Keratinocyte (primary cell): ENCODE data around the gene COX8C. TPM values are rescaled to one million over a fixed set of nuclear protein-coding genes. Genes with fewer than 3 reads are reported as not detected.
A peak's percentile ranks its signal among the peaks of the same experiment; 100 is the strongest.

Source experiments
- DNase-seq: peaks from one replicate; pipeline ENCODE4 v3.0.0-alpha.2; 2011; ENCODE audit warnings: low read depth, missing footprints, low spot score
- FAIRE-seq: peaks from 2 replicates; lab custom pipeline; 2011; peaks lifted over from hg19 to GRCh38; lab: Jason Lieb, UNC
- H2AFZ ChIP-seq: 2 replicates; pipeline ENCODE4 v1.6.0; 2012; ENCODE audit warnings: low read length, control low read depth, inconsistent platforms; ENCODE audit not compliant: control insufficient read depth
- H3K27ac ChIP-seq: 2 replicates; pipeline ENCODE4 v1.5.1; 2011; ENCODE audit warnings: low read length; ENCODE audit not compliant: control insufficient read depth, insufficient read depth
- H3K27me3 ChIP-seq: 3 replicates; pipeline ENCODE4 v1.6.0; 2011; ENCODE audit warnings: low read length; ENCODE audit not compliant: control insufficient read depth, insufficient read depth; ENCODE audit errors: extremely low read depth
- H3K36me3 ChIP-seq, 2 experiments: 2 replicates in 1 of 2; 3 replicates in 1 of 2; pipeline ENCODE4 v1.5.1; 2011; ENCODE audit warnings: low read length in 2 of 2, mild to moderate bottlenecking in 1 of 2; ENCODE audit not compliant: control insufficient read depth in 2 of 2, insufficient read depth in 2 of 2; ENCODE audit errors: extremely low read depth in 1 of 2
- H3K4me1 ChIP-seq: 3 replicates; pipeline ENCODE4 v1.5.1; 2011; ENCODE audit warnings: low read length; ENCODE audit not compliant: control insufficient read depth, insufficient read depth; ENCODE audit errors: extremely low read depth
- H3K4me2 ChIP-seq: 3 replicates; pipeline ENCODE4 v1.6.0; 2011; ENCODE audit warnings: low read depth, low read length; ENCODE audit not compliant: control insufficient read depth, insufficient read depth; ENCODE audit errors: extremely low read depth
- H3K4me3 ChIP-seq, 3 experiments: fragments of 200-600 bp in 1 of 3; sonication (generic) in 1 of 3; 2 replicates in 2 of 3; 3 replicates in 1 of 3; pipeline ENCODE4 v1.5.1; 2011 to 2016; ENCODE audit warnings: low read length in 3 of 3, mild to moderate bottlenecking in 3 of 3, control low read depth in 2 of 3, inconsistent platforms in 1 of 3, low read depth in 1 of 3, mixed read lengths in 1 of 3, mixed run types in 1 of 3, moderate library complexity in 1 of 3; ENCODE audit not compliant: control insufficient read depth in 2 of 3, insufficient read depth in 2 of 3; ENCODE audit errors: extremely low read depth in 1 of 3
- H3K79me2 ChIP-seq: 2 replicates; pipeline ENCODE4 v1.6.0; 2012; ENCODE audit warnings: low read length; ENCODE audit not compliant: control insufficient read depth, insufficient read depth
- H3K9ac ChIP-seq: 3 replicates; pipeline ENCODE4 v1.6.0; 2011; ENCODE audit warnings: low read length; ENCODE audit not compliant: control insufficient read depth, insufficient read depth; ENCODE audit errors: extremely low read depth
- H3K9me1 ChIP-seq: 3 replicates; pipeline ENCODE4 v1.6.0; 2011; ENCODE audit warnings: low read length; ENCODE audit not compliant: control insufficient read depth, insufficient read depth; ENCODE audit errors: extremely low read depth
- H3K9me3 ChIP-seq: 2 replicates; pipeline ENCODE4 v1.5.1; 2012; ENCODE audit warnings: low read depth, low read length; ENCODE audit not compliant: control insufficient read depth
- H4K20me1 ChIP-seq: 3 replicates; pipeline ENCODE4 v1.6.0; 2011; ENCODE audit warnings: low read length; ENCODE audit not compliant: control insufficient read depth, insufficient read depth; ENCODE audit errors: extremely low read depth
- EZH2 ChIP-seq: IDR thresholded peaks from one replicate; pipeline ENCODE4 v1.6.1; 2012; ENCODE audit warnings: inconsistent platforms, mild to moderate bottlenecking, low read length, moderate library complexity
- dilution Hi-C: fragments of 300-500 bp; cut with MboI; formaldehyde crosslinking; loops from one replicate; pipeline ENCODE4 v1.7.0; 2020; ENCODE audit warnings: low sequenced_read_pairs; ENCODE audit not compliant: extremely low pct_ligation_motif_present
- polyA plus RNA-seq, 5 experiments: library from polyadenylated mRNA; depleted of rRNA in 3 of 5; stranded (reverse) in 3 of 5; stranded (forward) in 1 of 5; unstranded in 1 of 5; fragments of >200 nt; gene quantifications; 1 replicate in 1 of 5; 2 replicates in 3 of 5; 3 replicates in 1 of 5; pipeline versions ENCODE4 v1.2.1 to v1.2.3, GENCODE V29; 2011 to 2012; ENCODE audit warnings: missing spikeins in 2 of 5, low read depth in 1 of 5, low replicate concordance in 1 of 5
- TF ChIP-seq, protein P1 (sequence below), 3 experiments: IDR thresholded peaks in 1 of 3; conservative IDR thresholded peaks in 1 of 3; optimal IDR thresholded peaks in 1 of 3; 2 replicates in 2 of 3; 3 replicates in 1 of 3; pipeline versions ENCODE3 to v1.5.1; 2011; ENCODE audit warnings: low read length in 3 of 3, mild to moderate bottlenecking in 3 of 3, moderate library complexity in 2 of 3, control low read depth in 1 of 3, inconsistent platforms in 1 of 3; ENCODE audit not compliant: insufficient read depth in 2 of 3; ENCODE audit errors: extremely low read depth in 1 of 3

COX8C gene
- polyA plus RNA-seq, 1 donor (not counting 4 experiments of a cell fraction or from before 2014, with no cell fraction given) = not detected

DNA sequence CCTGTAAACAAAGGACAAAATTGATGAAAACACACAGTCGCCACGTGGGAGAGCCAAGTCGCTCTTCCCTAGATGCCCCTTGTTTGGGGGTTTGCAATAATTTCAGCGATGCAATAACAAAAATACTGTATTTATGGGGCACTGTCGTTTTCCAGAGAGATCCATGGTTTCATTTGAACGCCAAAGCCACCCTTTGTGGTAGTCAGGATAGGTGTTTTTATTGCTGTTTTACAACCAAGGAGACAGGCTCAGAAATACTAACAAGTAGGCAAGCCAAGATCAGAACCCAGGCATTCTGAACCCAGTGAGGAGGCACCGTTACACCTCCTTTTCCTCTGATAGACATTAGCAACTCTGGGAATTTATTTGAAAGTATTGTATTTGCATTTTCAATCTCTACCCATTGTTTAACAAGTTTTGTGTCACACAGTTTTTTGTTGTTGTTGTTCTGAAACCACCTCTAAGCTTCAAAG lies 13.3 kb upstream of the COX8C start:
- Histone ChIP-seq H2AFZ (peak overlapping the region; percentile 96), H3K9me3 (no peaks in the 10 kb centered on the region), H3K79me2 (peaks cover 45% of the 10 kb centered on the region), H3K4me3 (peak overlapping the region; percentile 81 to 95 (median 86)), H3K9ac (peak overlapping the region; percentile 84), H3K36me3 (peaks cover 0 to 5% of the 10 kb centered on the region in 2 experiments), H3K27me3 (no peaks in the 10 kb centered on the region), H3K4me2 (peak overlapping the region; percentile 96), H3K4me1 (peaks cover 18% of the 10 kb centered on the region), H3K9me1 (no peaks in the 10 kb centered on the region), H3K27ac (peak overlapping the region; percentile 73), H4K20me1 (no peaks in the 10 kb centered on the region)
- FAIRE-seq = no peak
- DNase-seq = no peak
- TF ChIP-seq, protein P1, sequence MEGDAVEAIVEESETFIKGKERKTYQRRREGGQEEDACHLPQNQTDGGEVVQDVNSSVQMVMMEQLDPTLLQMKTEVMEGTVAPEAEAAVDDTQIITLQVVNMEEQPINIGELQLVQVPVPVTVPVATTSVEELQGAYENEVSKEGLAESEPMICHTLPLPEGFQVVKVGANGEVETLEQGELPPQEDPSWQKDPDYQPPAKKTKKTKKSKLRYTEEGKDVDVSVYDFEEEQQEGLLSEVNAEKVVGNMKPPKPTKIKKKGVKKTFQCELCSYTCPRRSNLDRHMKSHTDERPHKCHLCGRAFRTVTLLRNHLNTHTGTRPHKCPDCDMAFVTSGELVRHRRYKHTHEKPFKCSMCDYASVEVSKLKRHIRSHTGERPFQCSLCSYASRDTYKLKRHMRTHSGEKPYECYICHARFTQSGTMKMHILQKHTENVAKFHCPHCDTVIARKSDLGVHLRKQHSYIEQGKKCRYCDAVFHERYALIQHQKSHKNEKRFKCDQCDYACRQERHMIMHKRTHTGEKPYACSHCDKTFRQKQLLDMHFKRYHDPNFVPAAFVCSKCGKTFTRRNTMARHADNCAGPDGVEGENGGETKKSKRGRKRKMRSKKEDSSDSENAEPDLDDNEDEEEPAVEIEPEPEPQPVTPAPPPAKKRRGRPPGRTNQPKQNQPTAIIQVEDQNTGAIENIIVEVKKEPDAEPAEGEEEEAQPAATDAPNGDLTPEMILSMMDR (optimal IDR thresholded peaks at IDR 0.05 in 1 of 3, IDR thresholded peaks at IDR 0.05 in 1 of 3, conservative IDR thresholded peaks at IDR 0.05 in 1 of 3; ENCODE audit: extremely low read depth in 1 of 3, insufficient read depth in 2 of 3, low read length in 3 of 3) = no peak
- TF ChIP-seq EZH2 = no peak
- dilution Hi-C loops = no loop called here

DNA sequence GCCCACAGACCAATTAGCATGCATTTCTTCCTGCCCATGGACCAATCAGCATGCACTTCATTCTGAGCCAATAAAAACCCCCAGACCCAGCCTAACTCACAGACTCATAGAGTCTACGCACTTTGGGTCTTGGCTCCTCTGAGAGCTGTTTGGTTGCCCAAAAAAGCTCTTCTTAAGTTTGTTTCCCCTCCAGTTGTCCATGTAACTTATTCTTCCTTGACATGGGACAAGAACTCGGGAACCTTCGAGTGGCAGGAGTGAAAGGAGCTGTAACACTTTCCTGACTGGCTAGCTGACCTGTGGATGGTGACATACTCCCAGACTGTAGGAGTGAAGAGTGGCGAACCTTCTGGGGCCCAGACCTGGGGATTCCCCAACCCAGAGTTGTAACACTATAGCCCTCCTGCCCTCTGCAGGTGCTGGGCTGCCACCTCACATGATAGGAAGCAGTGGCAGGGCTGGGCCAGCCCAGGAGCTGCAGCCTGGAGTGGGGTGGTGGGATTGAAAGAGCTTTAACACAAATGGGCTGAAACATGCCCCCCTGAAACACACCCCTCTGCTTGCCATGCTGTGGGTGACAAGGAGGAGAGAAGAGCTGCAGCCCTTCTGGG lies 9.7 kb upstream of the COX8C start:
- FAIRE-seq (no peak), DNase-seq (no peak)
- Histone ChIP-seq H3K36me3 (no peaks in the 10 kb centered on the region), H3K4me1 (no peaks in the 10 kb centered on the region), H3K79me2 (peaks cover 9% of the 10 kb centered on the region), H3K4me3 (no peak overlapping the region), H3K9me1 (no peaks in the 10 kb centered on the region), H2AFZ (no peak overlapping the region), H3K9ac (no peak overlapping the region), H4K20me1 (no peaks in the 10 kb centered on the region), H3K27me3 (no peaks in the 10 kb centered on the region), H3K4me2 (no peak overlapping the region), H3K9me3 (no peaks in the 10 kb centered on the region), H3K27ac (no peak overlapping the region)
- no peak for TF ChIP-seq EZH2
- TF ChIP-seq, protein P1 (optimal IDR thresholded peaks at IDR 0.05 in 1 of 3, IDR thresholded peaks at IDR 0.05 in 1 of 3, conservative IDR thresholded peaks at IDR 0.05 in 1 of 3; ENCODE audit: extremely low read depth in 1 of 3, insufficient read depth in 2 of 3, low read length in 3 of 3) = peak in 1 of 3 experiments; percentile 19
- dilution Hi-C loops = no loop called here
